Naive B cell (primary cell): ENCODE data around the gene SBK2. TPM values are rescaled to one million over a fixed set of nuclear protein-coding genes. Genes with fewer than 3 reads are reported as not detected.

Experiments used
- ATAC-seq, 2 donors: fragments of 150-1000 bp; cut with Tn5 transposase; 2 replicates each; pipeline ENCODE4 v1.10.0; 2021; ENCODE audit warnings: low read depth in 2 of 2, mild to moderate bottlenecking in 2 of 2, moderate library complexity in 2 of 2
- DNase-seq: peaks from one replicate; pipeline ENCODE4 v3.0.0; 2022
- H3K27ac Mint-ChIP-seq, 6 donors: one replicate each; pipeline ENCODE4 v1.8.0; 2020 to 2022; ENCODE audit warnings: mild to moderate bottlenecking in 6 of 6, mixed read lengths in 6 of 6, moderate library complexity in 5 of 6, inconsistent platforms in 2 of 6
- H3K27me3 Mint-ChIP-seq, 3 donors: one replicate each; pipeline ENCODE4 v1.8.0; 2021 to 2022; ENCODE audit warnings: mixed read lengths in 3 of 3, mild to moderate bottlenecking in 1 of 3
- H3K36me3 Mint-ChIP-seq, 2 donors: one replicate each; pipeline ENCODE4 v1.8.0; 2020 to 2022; ENCODE audit warnings: mixed read lengths in 2 of 2, inconsistent platforms in 1 of 2, mild to moderate bottlenecking in 1 of 2
- H3K4me1 Mint-ChIP-seq, 3 donors: one replicate each; pipeline ENCODE4 v1.8.0; 2020 to 2022; ENCODE audit warnings: mixed read lengths in 3 of 3, inconsistent platforms in 1 of 3, mild to moderate bottlenecking in 1 of 3, moderate library complexity in 1 of 3
- H3K4me3 Mint-ChIP-seq, 8 donors: one replicate each; pipeline ENCODE4 v1.8.0; 2020 to 2022; ENCODE audit warnings: mild to moderate bottlenecking in 8 of 8, mixed read lengths in 8 of 8, moderate library complexity in 8 of 8, inconsistent platforms in 2 of 8
- H3K9me3 Mint-ChIP-seq, 7 donors: one replicate each; pipeline ENCODE4 v1.8.0; 2020 to 2022; ENCODE audit warnings: mixed read lengths in 7 of 7, mild to moderate bottlenecking in 5 of 7, inconsistent platforms in 2 of 7, moderate library complexity in 1 of 7
- polyA plus RNA-seq, 6 donors: library from polyadenylated mRNA; unstranded; fragments of 300-500 nt; fragmentation: Illumina TruSeq; gene quantifications; one replicate each; pipeline ENCODE4 v1.2.3, GENCODE V29; 2021; ENCODE audit warnings: low read depth in 6 of 6

The SBK2 gene
- polyA plus RNA-seq, 6 donors from 2014 or later: not detected

DNA sequence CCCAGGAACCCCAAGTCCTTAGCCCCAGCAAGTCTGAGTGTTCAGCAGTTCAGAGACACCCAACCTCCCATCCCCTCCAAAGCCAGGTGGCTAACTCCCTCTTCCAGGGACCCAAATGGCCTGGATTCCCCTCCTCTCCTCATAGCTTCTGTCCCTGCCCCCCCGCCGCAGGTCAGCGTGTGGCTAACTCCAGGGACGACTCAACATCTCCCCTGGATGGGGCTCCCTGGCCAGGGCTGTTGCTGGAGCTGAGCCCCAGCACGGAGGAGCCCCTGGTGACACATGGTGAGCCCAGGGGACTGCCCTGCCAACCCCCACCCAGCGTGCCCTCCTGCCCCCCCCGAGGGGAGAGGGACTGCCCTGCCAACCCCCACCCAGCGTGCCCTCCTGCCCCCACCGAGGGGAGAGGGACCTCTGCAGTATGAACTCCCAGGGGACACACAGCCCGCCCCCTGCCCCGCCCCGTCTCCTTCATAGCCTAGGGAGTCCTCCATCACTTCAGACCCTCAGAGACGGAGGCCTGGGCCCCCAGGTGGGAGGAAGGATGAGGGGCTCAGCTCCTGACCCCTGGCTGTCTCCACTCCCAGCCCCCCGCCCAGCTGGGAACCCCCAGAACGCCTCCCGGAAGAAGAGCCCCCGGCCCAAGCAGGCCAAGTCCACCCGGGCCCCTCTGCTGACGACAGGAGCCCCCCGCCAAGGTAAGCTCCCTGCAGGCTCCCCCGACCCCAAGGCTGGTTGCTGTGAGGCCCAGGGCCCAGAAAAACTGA, 47.0 kb downstream of the SBK2 start:
- peaks cover 13 to 25% (median 19%) of the 10 kb centered on the region in 3 donors for H3K4me1 Mint-ChIP-seq
- peaks cover 0 to 29% (median 26%) of the 10 kb centered on the region in 3 donors for H3K27me3 Mint-ChIP-seq
- no peaks in the 10 kb centered on the region for H3K9me3 Mint-ChIP-seq
- no peak overlapping the region for H3K4me3 Mint-ChIP-seq
- no peak for DNase-seq
- H3K27ac Mint-ChIP-seq: no peak overlapping the region
- H3K36me3 Mint-ChIP-seq: no peaks in the 10 kb centered on the region
- no peak for ATAC-seq

DNA sequence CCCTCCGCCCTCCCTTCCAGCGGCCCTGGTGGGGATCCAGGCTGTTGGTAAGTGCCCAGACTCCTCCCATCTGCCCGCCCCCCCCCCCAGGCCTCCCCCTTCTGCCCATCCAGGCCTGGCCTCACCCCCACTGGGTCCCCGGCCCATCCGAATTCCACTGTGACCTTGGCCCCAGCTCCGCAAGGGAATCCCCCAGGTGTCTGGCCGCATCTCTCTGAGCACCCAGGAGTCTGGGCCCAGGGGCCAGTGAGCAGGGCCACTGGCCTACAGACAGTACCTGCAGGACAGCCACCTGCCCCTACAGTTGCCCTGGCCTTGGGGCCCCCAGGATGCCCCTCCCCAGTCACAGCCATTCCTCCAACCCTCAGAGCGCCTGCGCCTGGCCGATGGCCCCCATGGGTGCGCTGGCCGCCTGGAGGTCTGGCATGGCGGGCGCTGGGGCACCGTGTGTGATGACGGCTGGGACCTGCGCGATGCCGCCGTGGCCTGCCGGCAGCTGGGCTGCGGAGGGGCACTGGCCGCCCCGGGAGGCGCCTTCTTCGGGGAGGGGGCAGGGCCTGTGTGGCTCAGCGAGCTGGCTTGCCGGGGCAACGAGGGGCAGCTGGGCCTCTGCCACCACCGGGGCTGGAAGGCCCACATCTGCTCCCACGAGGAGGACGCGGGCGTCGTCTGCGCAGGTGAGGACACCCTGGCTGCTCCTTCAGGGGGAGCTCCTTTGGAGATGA, 47.8 kb downstream of the SBK2 start:
- H3K27ac Mint-ChIP-seq: no peak overlapping the region
- peaks cover 13 to 20% (median 15%) of the 10 kb centered on the region in 3 donors for H3K4me1 Mint-ChIP-seq
- H3K9me3 Mint-ChIP-seq: no peaks in the 10 kb centered on the region
- no peaks in the 10 kb centered on the region for H3K36me3 Mint-ChIP-seq
- H3K27me3 Mint-ChIP-seq: peaks cover 0 to 24% (median 22%) of the 10 kb centered on the region in 3 donors
- H3K4me3 Mint-ChIP-seq: no peak overlapping the region
- DNase-seq: no peak
- no peak for ATAC-seq

DNA sequence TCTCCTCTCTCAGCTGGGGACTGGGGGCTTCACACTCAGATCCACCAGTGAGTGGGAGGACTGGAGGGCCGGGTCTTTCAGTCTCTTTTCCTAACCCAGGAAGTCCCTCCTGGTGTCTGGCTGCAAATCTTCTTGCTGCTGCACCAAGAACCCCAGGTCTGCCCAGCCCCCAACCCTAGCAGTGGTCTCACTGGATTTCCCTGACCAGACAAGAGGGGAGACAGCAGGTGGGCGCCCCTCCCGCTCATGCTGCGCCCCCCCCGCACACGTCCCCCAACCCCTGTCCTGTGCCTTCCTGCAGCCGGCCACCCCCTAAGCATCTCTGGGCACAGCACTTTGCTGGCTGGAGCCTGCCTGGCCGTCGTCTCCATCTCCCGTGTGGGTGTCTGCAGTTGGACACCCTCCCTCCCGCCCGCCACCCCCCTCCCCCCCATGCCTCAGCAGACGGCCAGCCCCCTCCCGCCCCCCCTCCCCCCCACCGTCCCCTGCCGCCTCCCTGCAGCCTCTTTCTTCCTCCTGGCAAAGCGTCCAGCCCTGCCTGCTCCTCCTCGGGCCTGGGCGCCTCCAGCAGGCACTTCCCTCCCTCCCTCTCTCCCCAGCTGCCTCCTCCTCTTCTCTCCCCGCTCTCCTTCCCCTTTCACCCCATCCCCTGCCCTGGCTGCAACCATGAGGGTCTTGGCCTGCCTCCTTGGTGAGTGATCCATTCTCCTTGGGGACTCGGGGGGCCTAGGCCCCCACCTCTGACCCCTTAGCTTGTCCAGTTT, 48.8 kb downstream of the SBK2 start, which contains the start of gene SSC5D:
TSS of gene SSC5D (plus strand) at position 513 of the 764 bp plus-strand sequence. CDS start at position 667, 154 bp downstream.
- Mint-ChIP-seq H3K27ac (peak within 1 kb of the TSS in 5 of 6 donors; percentile 69 to 89 (median 86)), H3K36me3 (no peaks in the 10 kb centered on the region), H3K4me3 (peak within 1 kb of the TSS in 5 of 8 donors; percentile 29 to 74 (median 61)), H3K4me1 (peaks cover 10 to 18% (median 15%) of the 10 kb centered on the region in 3 donors), H3K9me3 (no peaks in the 10 kb centered on the region), H3K27me3 (peaks cover 0 to 19% (median 18%) of the 10 kb centered on the region in 3 donors)
- ATAC-seq (no peak), DNase-seq (no peak)

DNA sequence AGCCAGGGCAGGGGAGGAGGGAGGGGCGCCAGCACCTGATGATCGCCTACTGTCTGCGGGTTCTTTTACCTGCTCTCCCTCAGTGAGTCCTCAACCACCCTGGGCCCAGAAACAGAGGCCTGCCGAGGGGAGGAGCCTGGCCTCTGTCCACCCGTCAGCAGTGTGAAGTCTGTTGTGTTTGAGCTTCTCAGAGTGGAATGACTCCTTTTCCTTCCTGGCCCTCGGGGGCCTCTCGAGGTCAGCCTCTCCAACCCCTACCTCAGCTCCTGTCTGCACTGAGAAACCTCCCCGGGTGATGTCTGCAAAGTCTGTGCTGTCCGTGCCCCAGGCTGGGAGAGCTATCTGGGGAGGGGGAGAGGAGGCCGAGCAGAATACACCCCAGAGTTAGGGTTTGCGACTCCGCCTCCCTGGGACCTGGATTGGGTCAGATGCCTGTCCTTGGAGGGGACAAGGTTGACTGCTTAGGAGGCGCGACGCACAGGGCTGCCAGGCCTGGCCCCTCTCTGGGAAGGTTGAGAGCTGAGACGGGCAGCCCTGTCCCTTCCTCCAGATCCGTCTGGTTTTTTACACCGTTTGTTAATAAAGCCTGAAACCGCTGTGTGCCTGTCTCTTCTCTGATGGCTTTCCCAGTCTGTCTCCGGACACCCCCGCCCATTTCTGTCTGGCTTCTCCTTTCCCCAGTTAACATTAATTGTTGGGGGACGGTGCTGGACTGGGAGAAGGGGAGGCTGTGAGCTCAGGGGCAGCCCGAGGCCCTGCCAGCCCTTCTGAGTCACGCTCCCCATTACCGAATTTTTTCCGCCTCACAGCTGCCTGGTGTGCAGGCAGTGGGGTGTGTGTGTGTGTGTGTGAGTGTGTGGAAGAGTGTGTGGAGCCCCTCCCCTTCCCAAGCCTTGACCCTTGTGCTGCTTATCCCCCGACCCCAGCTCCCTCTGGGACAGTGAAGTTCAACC, 49.7 kb downstream of the SBK2 start:
- ATAC-seq: no peak
- Mint-ChIP-seq H3K27me3 (peaks cover 0 to 10% (median 9%) of the 10 kb centered on the region in 3 donors), H3K36me3 (no peaks in the 10 kb centered on the region), H3K4me3 (peak overlapping the region in 5 of 8 donors; percentile 22 to 74 (median 42)), H3K9me3 (no peaks in the 10 kb centered on the region), H3K4me1 (peaks cover 10 to 18% (median 14%) of the 10 kb centered on the region in 3 donors), H3K27ac (peak overlapping the region; percentile 67 to 89 (median 82))
- no peak for DNase-seq

DNA sequence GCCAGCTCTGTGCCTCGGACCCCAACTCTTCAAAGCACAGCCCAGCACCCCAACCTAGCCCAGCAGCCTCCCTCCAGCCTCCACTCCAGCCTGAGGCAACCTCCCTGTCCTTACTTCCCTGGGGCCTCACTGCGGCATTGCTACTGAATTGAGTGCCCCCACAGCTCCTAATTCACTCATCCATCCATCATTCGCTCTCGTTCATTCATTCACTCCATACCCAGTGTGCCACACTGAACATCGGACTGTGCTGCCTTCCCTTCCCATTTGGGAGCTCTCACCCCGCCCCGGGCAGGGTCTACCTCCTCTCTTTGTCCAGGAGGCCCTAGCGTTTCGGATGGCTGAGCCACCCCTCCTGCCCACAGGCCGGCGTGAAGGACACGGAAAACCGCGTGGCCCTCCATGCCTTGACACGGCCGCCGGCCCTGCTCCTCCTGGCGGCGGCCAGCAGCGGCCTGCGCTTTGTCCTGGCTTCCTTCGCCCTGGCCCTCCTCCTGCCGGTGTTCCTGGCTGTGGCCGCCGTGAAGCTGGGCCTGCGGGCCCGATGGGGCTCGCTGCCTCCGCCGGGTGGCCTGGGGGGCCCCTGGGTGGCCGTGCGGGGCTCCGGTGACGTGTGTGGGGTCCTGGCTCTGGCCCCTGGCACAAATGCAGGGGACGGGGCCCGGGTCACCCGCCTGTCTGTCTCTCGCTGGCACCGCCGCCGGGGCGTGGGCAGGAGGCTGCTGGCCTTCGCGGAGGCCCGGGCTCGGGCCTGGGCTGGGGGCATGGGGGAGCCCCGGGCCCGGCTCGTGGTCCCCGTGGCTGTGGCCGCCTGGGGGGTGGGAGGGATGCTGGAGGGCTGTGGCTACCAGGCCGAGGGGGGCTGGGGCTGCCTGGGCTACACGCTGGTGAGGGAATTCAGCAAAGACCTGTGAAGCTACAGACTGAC, 50.6 kb downstream of the SBK2 start:
- Mint-ChIP-seq H3K9me3 (no peaks in the 10 kb centered on the region), H3K27me3 (peaks cover 0 to under 1% (median 0%) of the 10 kb centered on the region in 3 donors), H3K27ac (peak overlapping the region; percentile 68 to 98 (median 90)), H3K4me3 (peak overlapping the region; percentile 22 to 88 (median 76)), H3K4me1 (peaks cover 10 to 18% (median 12%) of the 10 kb centered on the region in 3 donors), H3K36me3 (no peaks in the 10 kb centered on the region)
- no peak for ATAC-seq
- DNase-seq: no peak

DNA sequence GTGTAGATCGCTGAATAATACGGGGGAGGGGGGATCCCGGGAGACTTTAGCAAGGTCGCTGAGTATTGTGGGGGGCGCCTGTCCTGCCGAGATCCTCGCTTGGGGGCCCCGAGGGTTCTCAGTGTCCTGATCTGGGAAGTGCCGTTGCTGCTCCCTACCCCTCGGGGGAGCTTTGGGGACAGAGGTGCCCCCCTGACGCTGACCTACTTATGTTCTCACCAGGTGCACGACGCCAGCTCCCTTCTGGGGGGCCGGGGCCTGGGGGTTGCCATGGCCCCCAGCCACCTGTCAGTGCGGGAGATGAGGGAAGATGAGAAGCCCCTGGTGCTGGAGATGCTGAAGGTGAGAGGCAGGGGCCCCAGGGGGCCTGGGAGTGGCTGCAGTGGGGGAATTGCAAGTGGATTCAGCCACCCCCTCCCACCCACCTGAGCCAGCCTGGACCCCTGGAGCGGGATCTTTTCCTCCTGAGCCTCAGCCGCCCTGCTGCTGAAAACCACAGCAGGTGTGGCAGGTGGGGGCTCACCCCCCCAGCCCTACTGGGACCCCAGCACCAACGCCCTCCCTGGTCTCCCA, 51.4 kb downstream of the SBK2 start:
- Mint-ChIP-seq H3K27ac (peak overlapping the region; percentile 68 to 98 (median 91)), H3K36me3 (no peaks in the 10 kb centered on the region), H3K4me1 (peaks cover 12 to 18% (median 13%) of the 10 kb centered on the region in 3 donors), H3K4me3 (peak overlapping the region; percentile 62 to 89 (median 84)), H3K27me3 (no peaks in the 10 kb centered on the region), H3K9me3 (no peaks in the 10 kb centered on the region)
- DNase-seq: no peak
- ATAC-seq: peak; percentile 15 to 20

DNA sequence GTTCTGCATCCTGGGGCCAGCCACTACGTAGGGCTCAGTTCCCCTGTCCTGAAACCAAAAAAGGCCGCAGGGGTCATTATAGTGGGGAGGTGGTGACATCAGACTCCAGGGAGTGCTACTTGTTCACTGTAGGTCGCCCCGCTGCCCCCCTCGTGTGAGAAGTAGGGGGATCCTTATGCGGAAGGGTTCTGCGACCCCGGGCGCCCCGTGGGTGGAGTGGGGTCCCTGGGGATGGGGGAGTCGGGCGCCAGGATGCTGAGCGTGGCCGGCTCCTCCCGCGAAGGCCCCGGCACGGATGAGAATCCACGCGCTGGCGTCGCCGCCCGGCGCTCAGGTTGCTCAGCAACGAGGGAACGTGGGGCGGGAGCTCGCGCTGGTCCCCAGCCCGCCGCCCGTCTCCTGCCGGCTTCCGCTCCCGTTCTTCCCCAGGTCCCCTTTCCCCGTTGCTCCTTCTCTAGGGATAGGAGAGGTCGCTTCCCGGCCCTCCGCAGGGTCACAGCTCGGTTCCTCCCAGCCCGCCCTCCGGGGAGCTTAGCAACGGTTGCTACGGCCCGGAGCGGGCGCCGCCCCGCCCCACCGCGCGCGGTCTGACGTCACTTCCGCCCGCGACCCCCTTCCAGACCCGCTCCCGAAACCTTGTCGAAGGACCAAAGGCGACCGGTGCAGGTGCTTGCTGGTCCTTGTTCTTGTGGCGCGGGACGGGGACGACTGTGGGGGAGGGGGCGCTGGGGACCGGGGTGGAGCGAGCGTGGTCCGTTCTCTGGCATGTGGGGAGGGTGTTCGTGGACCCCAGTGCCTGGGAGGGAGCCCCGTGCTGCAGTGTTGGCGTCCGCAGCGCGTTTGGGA, 52.1 kb downstream of the SBK2 start, which contains the start of gene NAT14:
TSS of gene NAT14 (plus strand) at position 596 of the 846 bp plus-strand sequence. CDS start 521 bp downstream, outside the sequence.
- ATAC-seq (peak; percentile 80 to 82), DNase-seq (peak; percentile 77)
- Mint-ChIP-seq H3K27ac (peak within 1 kb of the TSS; percentile 68 to 98 (median 91)), H3K27me3 (no peaks in the 10 kb centered on the region), H3K36me3 (no peaks in the 10 kb centered on the region), H3K9me3 (no peaks in the 10 kb centered on the region), H3K4me1 (peaks cover 14 to 21% (median 16%) of the 10 kb centered on the region in 3 donors), H3K4me3 (peak within 1 kb of the TSS; percentile 62 to 89 (median 84))

DNA sequence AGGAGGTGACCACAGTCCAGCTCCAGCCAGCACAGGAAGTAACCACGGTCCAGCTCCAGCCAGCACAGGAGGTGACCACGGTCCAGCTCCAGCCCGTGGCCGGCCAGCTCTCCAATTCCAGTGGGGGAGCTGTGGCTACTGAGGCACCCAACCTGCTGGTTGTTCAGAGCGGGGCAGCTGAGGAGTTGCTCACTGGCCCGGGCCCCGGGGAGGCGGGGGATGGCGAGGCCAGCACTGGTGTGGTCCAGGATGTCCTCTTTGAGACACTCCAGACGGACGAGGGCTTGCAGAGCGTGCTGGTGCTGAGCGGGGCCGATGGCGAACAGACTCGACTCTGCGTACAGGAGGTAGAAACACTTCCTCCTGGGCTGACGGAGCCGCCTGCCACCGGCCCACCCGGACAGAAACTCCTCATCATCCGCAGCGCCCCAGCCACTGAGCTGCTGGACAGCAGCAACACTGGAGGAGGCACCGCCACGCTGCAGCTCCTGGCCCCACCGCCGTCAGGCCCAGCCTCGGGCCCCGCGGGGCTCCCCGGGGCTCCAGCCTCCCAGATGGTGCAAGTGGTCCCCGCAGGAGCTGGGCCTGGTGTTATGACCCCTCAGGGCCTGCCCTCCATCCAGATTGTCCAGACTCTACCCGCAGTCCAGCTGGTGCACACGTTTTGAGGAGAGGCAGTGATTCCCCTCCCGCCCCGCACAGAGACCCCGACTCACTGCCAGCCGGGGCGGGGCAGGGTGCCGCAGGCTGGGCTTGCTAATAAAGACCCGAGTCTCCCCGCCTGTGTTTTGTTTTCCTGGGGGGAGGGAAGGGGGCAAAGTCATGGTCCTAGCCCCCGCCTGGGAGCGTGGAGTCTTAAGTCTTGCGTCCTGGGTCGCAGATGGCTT, 53.0 kb downstream of the SBK2 start:
- peak overlapping the region in 5 of 6 donors; percentile 88 to 96 (median 90) for H3K27ac Mint-ChIP-seq

DNA sequence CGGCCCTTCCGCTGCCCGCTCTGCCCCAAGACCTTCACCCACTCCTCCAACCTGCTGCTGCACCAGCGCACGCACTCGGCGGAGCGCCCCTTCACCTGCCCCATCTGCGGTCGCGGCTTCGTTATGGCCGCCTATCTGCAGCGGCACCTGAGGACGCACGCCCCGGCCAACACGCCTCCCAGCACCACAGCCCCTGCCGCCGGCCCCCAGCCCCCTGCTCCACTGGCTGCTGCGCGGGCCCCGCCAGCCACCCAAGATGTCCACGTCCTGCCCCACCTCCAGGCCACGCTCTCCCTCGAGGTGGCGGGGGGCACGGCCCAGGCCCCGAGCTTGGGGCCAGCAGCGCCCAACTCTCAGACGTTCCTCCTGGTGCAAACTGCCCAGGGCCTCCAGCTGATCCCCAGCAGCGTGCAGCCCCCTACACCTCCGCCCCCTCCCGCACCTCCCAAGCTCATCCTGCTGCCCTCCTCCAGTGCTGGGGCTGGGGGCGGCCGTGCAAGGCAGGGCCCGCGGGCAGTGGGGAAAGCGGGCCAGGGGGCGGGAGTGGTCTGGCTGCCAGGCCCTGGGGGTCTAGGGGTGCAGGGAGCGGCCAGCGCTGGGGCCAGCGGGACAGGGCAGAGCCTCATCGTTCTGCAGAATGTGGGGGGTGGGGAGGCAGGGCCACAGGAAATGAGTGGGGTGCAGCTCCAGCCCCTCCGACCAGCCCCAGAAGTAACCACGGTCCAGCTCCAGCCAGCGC, 53.8 kb downstream of the SBK2 start:
- H3K27me3 Mint-ChIP-seq: no peaks in the 10 kb centered on the region
- H3K27ac Mint-ChIP-seq: peak overlapping the region in 3 of 6 donors; percentile 56 to 88 (median 78)
- peak overlapping the region in 2 of 8 donors; percentile 3 to 20 for H3K4me3 Mint-ChIP-seq
- no peaks in the 10 kb centered on the region for H3K9me3 Mint-ChIP-seq
- no peaks in the 10 kb centered on the region for H3K36me3 Mint-ChIP-seq
- peaks cover 29 to 33% (median 33%) of the 10 kb centered on the region in 3 donors for H3K4me1 Mint-ChIP-seq
- DNase-seq (no peak), ATAC-seq (no peak)

More for the DNA sequence above, 53.0 kb downstream of the SBK2 start:
- peaks cover 22 to 29% (median 25%) of the 10 kb centered on the region in 3 donors for H3K4me1 Mint-ChIP-seq
- no peaks in the 10 kb centered on the region for H3K27me3 Mint-ChIP-seq
- DNase-seq (no peak), ATAC-seq (no peak)
- no peaks in the 10 kb centered on the region for H3K36me3 Mint-ChIP-seq
- H3K4me3 Mint-ChIP-seq: peak overlapping the region; percentile 62 to 88 (median 82)
- H3K9me3 Mint-ChIP-seq: no peaks in the 10 kb centered on the region
